IMR-90 (cell line): ENCODE data around the gene ABR. TPM values are rescaled to one million over a fixed set of nuclear protein-coding genes. Genes with fewer than 3 reads are reported as not detected.

Source experiments
- ATAC-seq: fragments of 200-7000 bp; cut with Tn5 transposase; 2 replicates; pipeline ENCODE4 v1.9.1; 2020; ENCODE audit warnings: low read depth, mild to moderate bottlenecking, moderate library complexity
- BruUV-seq: library from RNA; stranded (reverse); fragments of 400-500 nt; replicated peaks from 2 replicates; lab custom pipeline; 2021; lab: Mats Ljungman, UMichigan
- CTCF ChIA-PET: fragments of 300-600 bp; formaldehyde crosslinking; extraction: SDS; loops from one replicate; lab custom pipeline; 2021; ENCODE audit warnings: antibody characterized with exemption; lab: Yijun Ruan, JAX
- POLR2A ChIA-PET: fragments of 300-600 bp; sonication (Branson Sonifier 250); formaldehyde crosslinking; loops from one replicate; lab custom pipeline; 2022; ENCODE audit warnings: antibody characterized with exemption; ENCODE audit not compliant: unreplicated experiment; lab: Charles Lee
- DNase-seq: peaks from one replicate; pipeline ENCODE4 v3.0.0; 2013
- H2AFZ ChIP-seq: replicated peaks from 2 replicates; pipeline ENCODE3; 2013; ENCODE audit warnings: low read length, mild to moderate bottlenecking; ENCODE audit not compliant: poor library complexity
- H2AK5ac ChIP-seq: 2 replicates; pipeline ENCODE4 v1.6.1; 2013; ENCODE audit warnings: low read depth, low read length, inconsistent platforms
- H2AK9ac ChIP-seq: replicated peaks from 2 replicates; pipeline ENCODE3; 2013; ENCODE audit warnings: mild to moderate bottlenecking, low read depth, low read length, moderate library complexity; ENCODE audit not compliant: poor library complexity
- H2BK120ac ChIP-seq: 2 replicates; pipeline ENCODE4 v1.6.1; 2013; ENCODE audit warnings: low read depth, low read length, inconsistent platforms
- H2BK15ac ChIP-seq: 3 replicates; pipeline ENCODE4 v1.6.1; 2013; ENCODE audit warnings: low read depth, low read length, inconsistent platforms
- H2BK20ac ChIP-seq: 2 replicates; pipeline ENCODE4 v1.6.1; 2013; ENCODE audit warnings: low read depth, mild to moderate bottlenecking, inconsistent platforms, low read length, moderate library complexity
- H2BK5ac ChIP-seq: 2 replicates; pipeline ENCODE4 v1.6.1; 2013; ENCODE audit warnings: mild to moderate bottlenecking, low read depth, low read length, inconsistent platforms; ENCODE audit not compliant: poor library complexity, severe bottlenecking
- H3K14ac ChIP-seq: replicated peaks from 2 replicates; pipeline ENCODE4 v1.6.1; 2013; ENCODE audit warnings: low read depth, low read length, inconsistent platforms
- H3K18ac ChIP-seq: 2 replicates; pipeline ENCODE4 v1.6.1; 2013; ENCODE audit warnings: low read depth, low read length, control low read depth
- H3K23ac ChIP-seq: 2 replicates; pipeline ENCODE4 v1.6.1; 2013; ENCODE audit warnings: low read depth, low read length, inconsistent platforms
- H3K27ac ChIP-seq: 2 replicates; pipeline ENCODE4 v1.5.1; 2013; ENCODE audit warnings: mild to moderate bottlenecking, control low read depth, low read length; ENCODE audit not compliant: insufficient read depth
- H3K27me3 ChIP-seq: 2 replicates; pipeline ENCODE4 v1.6.1; 2013; ENCODE audit warnings: low read length; ENCODE audit not compliant: control insufficient read depth, insufficient read depth
- H3K36me3 ChIP-seq: 2 replicates; pipeline ENCODE4 v1.6.1; 2013; ENCODE audit warnings: low read length, mixed read lengths; ENCODE audit not compliant: control insufficient read depth, insufficient read depth
- H3K4ac ChIP-seq: 2 replicates; pipeline ENCODE4 v1.6.1; 2013; ENCODE audit warnings: low read depth, low read length, inconsistent platforms
- H3K4me1 ChIP-seq: 2 replicates; pipeline ENCODE4 v1.6.1; 2013; ENCODE audit warnings: low read length, mixed read lengths; ENCODE audit not compliant: control insufficient read depth, insufficient read depth
- H3K4me2 ChIP-seq: 2 replicates; pipeline ENCODE4 v1.6.1; 2013; ENCODE audit warnings: low read depth, mild to moderate bottlenecking, control low read depth, low read length, moderate library complexity
- H3K4me3 ChIP-seq: 2 replicates; pipeline ENCODE4 v1.5.1; 2013; ENCODE audit warnings: low read depth, mild to moderate bottlenecking, control low read depth, low read length, moderate library complexity; ENCODE audit not compliant: insufficient read depth
- H3K56ac ChIP-seq: 2 replicates; pipeline ENCODE4 v1.6.1; 2013; ENCODE audit warnings: low read length, inconsistent platforms; ENCODE audit not compliant: insufficient read depth; ENCODE audit errors: extremely low read depth
- H3K79me1 ChIP-seq, 2 experiments: 2 replicates each; pipeline ENCODE4 v1.6.1; 2013; ENCODE audit warnings: low read length in 2 of 2, inconsistent platforms in 1 of 2, low read depth in 1 of 2
- H3K9ac ChIP-seq: 2 replicates; pipeline ENCODE4 v1.6.1; 2013; ENCODE audit warnings: low read depth, low read length, control low read depth
- H3K9me1 ChIP-seq: 2 replicates; pipeline ENCODE4 v1.6.1; 2013; ENCODE audit warnings: low read length, inconsistent platforms; ENCODE audit not compliant: insufficient read depth
- H3K9me3 ChIP-seq: 2 replicates; pipeline ENCODE4 v1.6.1; 2013; ENCODE audit warnings: low read length; ENCODE audit not compliant: control insufficient read depth, insufficient read depth
- H4K20me1 ChIP-seq: 2 replicates; pipeline ENCODE4 v1.6.1; 2013; ENCODE audit warnings: low read length, inconsistent platforms; ENCODE audit not compliant: insufficient read depth
- H4K5ac ChIP-seq: 2 replicates; pipeline ENCODE4 v1.6.1; 2013; ENCODE audit warnings: mild to moderate bottlenecking, low read depth, low read length, control low read depth
- H4K8ac ChIP-seq, 2 experiments: 2 replicates each; pipeline ENCODE4 v1.6.1; 2013; ENCODE audit warnings: low read depth in 2 of 2, low read length in 2 of 2, control low read depth in 1 of 2, inconsistent platforms in 1 of 2
- H4K91ac ChIP-seq: 2 replicates; pipeline ENCODE4 v1.6.1; 2013; ENCODE audit warnings: low read depth, low read length, inconsistent platforms; ENCODE audit not compliant: insufficient read depth
- CEBPB ChIP-seq: IDR thresholded peaks from 2 replicates; pipeline ENCODE4 v1.6.1; 2012; ENCODE audit warnings: low read depth, low read length, improper control_type of control experiment
- CHD1 ChIP-seq: IDR thresholded peaks from 2 replicates; pipeline ENCODE4 v1.6.1; 2012; ENCODE audit warnings: low read depth, low read length, improper control_type of control experiment
- MAFK ChIP-seq: IDR thresholded peaks from 2 replicates; pipeline ENCODE4 v1.6.1; 2012; ENCODE audit warnings: low read depth, low read length, improper control_type of control experiment
- MAZ ChIP-seq: IDR thresholded peaks from 2 replicates; pipeline ENCODE4 v1.6.1; 2012; ENCODE audit warnings: low read depth, mild to moderate bottlenecking, low read length, improper control_type of control experiment, moderate library complexity, borderline replicate concordance
- NFE2L2 ChIP-seq: fragments of 150-350 bp; IDR thresholded peaks from 2 replicates; pipeline ENCODE4 v1.6.1; 2016; ENCODE audit warnings: low read depth, mild to moderate bottlenecking, low read length
- POLR2A ChIP-seq: IDR thresholded peaks from 2 replicates; pipeline ENCODE4 v1.6.1; 2012; ENCODE audit warnings: mild to moderate bottlenecking, low read depth, low read length
- RCOR1 ChIP-seq: IDR thresholded peaks from 2 replicates; pipeline ENCODE4 v1.6.1; 2012; ENCODE audit warnings: mild to moderate bottlenecking, low read length, improper control_type of control experiment; ENCODE audit not compliant: insufficient replicate concordance
- SMC3 ChIP-seq: fragments of 150-350 bp; IDR thresholded peaks from 2 replicates; pipeline ENCODE4 v1.6.1; 2016; ENCODE audit warnings: low read depth, mild to moderate bottlenecking, antibody characterized with exemption, low read length, moderate library complexity
- WGBS, 2 experiments: methylation state at CpG; one replicate each; pipeline versions ENCODE4 v1.1.5 to v1.1.7; 2013; ENCODE audit warnings: missing lambda C conversion rate in 2 of 2; ENCODE audit not compliant: insufficient read length in 1 of 2; ENCODE audit errors: extremely low coverage in 2 of 2; 5-methylcytosine and 5-hydroxymethylcytosine counted together
- dilution Hi-C: fragments of 300-500 bp; cut with HindIII; formaldehyde crosslinking; loops from one replicate; pipeline ENCODE4 v1.14.3; 2018; ENCODE audit warnings: low sequenced_read_pairs; ENCODE audit not compliant: unreplicated experiment
- in situ Hi-C: fragments of 300-500 bp; cut with MboI; formaldehyde crosslinking; loops from 3 replicates; pipeline ENCODE4 v1.14.3; 2019; ENCODE audit warnings: low sequenced_read_pairs, inconsistent platforms, mixed read lengths
- intact Hi-C: fragments of 100-400 bp; cut with micrococcal nuclease; formaldehyde crosslinking; loops from 2 replicates; pipeline ENCODE4 v1.10.0; 2022
- polyA plus RNA-seq, 3 experiments: library from polyadenylated mRNA; depleted of rRNA; stranded (reverse); fragments of >200 nt; gene quantifications; 2 replicates each; pipeline ENCODE4 v1.2.3, GENCODE V29; 2012; ENCODE audit warnings: low replicate concordance in 1 of 3
- total RNA-seq: library from RNA; depleted of rRNA; stranded (reverse); fragments of >200 nt; gene quantifications from 2 replicates; pipeline ENCODE4 v1.2.3, GENCODE V29; 2012
- TF ChIP-seq, protein P1 (sequence below): conservative IDR thresholded peaks from 2 replicates; pipeline ENCODE4 v1.5.1; 2012; ENCODE audit warnings: mild to moderate bottlenecking, low read depth, low read length, improper control_type of control experiment
- TF ChIP-seq, protein P2 (sequence below): fragments of 150-350 bp; IDR thresholded peaks from 2 replicates; pipeline ENCODE4 v1.6.1; 2017; ENCODE audit warnings: mild to moderate bottlenecking, antibody characterized with exemption, low read length, low read depth

Gene ABR
- total and polyA plus RNA-seq, 2 of the 4 experiments (the other 2 are of a cell fraction), result 28.3 to 79.7 TPM

DNA sequence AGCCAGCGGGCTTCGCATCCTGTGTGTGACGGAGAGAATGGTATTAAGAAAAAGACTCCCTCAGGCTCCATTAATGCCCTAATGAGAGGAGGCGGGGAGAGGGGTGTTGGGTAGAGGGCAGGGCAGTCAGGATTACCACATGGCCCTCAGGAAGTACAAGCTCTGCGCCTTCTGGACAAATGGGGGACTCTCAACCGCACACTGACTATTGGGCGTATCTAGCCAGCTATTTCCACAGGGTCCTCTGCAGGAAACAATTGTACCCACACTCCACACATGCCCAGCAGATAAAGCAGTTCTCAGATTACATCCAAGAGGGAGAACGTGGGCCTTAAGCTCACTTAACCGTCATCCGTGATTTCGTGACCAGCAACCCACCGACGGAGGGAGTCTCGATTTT lies 214.9 kb downstream of the ABR start:
- CTCF ChIA-PET, result no interaction called here
- H4K20me1 ChIP-seq, result peaks cover 89% of the 10 kb centered on the region

More for the DNA sequence above, 214.9 kb downstream of the ABR start:
- in situ Hi-C loops, result no loop called here
- no peak overlapping the region for H3K18ac ChIP-seq
- peak overlapping the region; percentile 45 for H2AFZ ChIP-seq
- POLR2A ChIA-PET, result no interaction called here
- no TSS peak for BruUV-seq
- no peak overlapping the region; the same call in 1 of the 2 replicates for H3K56ac ChIP-seq
- H2AK9ac ChIP-seq, result no peak overlapping the region
- peak overlapping the region; percentile 24; the same call in 1 of the 2 replicates for H3K27ac ChIP-seq
- peaks cover 30 to 84% of the 10 kb centered on the region in 2 experiments for H3K79me1 ChIP-seq
- dilution Hi-C loops, result no loop called here
- H3K14ac ChIP-seq, result peak overlapping the region; percentile 8
- H2AK5ac ChIP-seq, result peak overlapping the region; percentile 54
- no peak overlapping the region for H2BK15ac ChIP-seq
- H3K9me3 ChIP-seq, result no peaks in the 10 kb centered on the region
- H3K4me3 ChIP-seq, result no peak overlapping the region
- no peaks in the 10 kb centered on the region for H3K27me3 ChIP-seq
- H3K23ac ChIP-seq, result peak overlapping the region; percentile 28; the same call in 1 of the 2 replicates
- H4K5ac ChIP-seq, result no peak overlapping the region; the same call in 1 of the 2 replicates
- no peak overlapping the region for H3K9ac ChIP-seq
- H3K4me1 ChIP-seq, result peaks cover 21% of the 10 kb centered on the region
- peak; percentile 35 for ATAC-seq
- 0 out of 2 replicates have a peak overlapping the region, but pooled peaks have one; percentile 2 for H2BK120ac ChIP-seq
- H3K36me3 ChIP-seq, result peaks cover 10% of the 10 kb centered on the region; the same call in 1 of the 2 replicates
- DNase-seq, result no peak
- TF ChIP-seq, protein P1, sequence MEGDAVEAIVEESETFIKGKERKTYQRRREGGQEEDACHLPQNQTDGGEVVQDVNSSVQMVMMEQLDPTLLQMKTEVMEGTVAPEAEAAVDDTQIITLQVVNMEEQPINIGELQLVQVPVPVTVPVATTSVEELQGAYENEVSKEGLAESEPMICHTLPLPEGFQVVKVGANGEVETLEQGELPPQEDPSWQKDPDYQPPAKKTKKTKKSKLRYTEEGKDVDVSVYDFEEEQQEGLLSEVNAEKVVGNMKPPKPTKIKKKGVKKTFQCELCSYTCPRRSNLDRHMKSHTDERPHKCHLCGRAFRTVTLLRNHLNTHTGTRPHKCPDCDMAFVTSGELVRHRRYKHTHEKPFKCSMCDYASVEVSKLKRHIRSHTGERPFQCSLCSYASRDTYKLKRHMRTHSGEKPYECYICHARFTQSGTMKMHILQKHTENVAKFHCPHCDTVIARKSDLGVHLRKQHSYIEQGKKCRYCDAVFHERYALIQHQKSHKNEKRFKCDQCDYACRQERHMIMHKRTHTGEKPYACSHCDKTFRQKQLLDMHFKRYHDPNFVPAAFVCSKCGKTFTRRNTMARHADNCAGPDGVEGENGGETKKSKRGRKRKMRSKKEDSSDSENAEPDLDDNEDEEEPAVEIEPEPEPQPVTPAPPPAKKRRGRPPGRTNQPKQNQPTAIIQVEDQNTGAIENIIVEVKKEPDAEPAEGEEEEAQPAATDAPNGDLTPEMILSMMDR, result no peak
- TF ChIP-seq RCOR1, result no peak
- TF ChIP-seq MAZ, result no peak
- no peak for TF ChIP-seq MAFK
- TF ChIP-seq CHD1, result no peak
- no peak for TF ChIP-seq SMC3
- no peak for TF ChIP-seq NFE2L2
- TF ChIP-seq CEBPB, result no peak
- TF ChIP-seq, protein P2, sequence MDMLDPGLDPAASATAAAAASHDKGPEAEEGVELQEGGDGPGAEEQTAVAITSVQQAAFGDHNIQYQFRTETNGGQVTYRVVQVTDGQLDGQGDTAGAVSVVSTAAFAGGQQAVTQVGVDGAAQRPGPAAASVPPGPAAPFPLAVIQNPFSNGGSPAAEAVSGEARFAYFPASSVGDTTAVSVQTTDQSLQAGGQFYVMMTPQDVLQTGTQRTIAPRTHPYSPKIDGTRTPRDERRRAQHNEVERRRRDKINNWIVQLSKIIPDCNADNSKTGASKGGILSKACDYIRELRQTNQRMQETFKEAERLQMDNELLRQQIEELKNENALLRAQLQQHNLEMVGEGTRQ, result no peak
- TF ChIP-seq POLR2A, result no peak
- no CpG with 5 or more reads among the region's 14 CpGs for WGBS, 2 experiments
- intact Hi-C loops, result no loop called here
- peak overlapping the region in 1 of 2 experiments; percentile 48; a peak in 1 of 4 replicates for H4K8ac ChIP-seq
- 0 out of 2 replicates have a peak overlapping the region, but pooled peaks have one; percentile 6 for H2BK20ac ChIP-seq
- peaks cover 9% of the 10 kb centered on the region; the same call in 1 of the 2 replicates for H3K9me1 ChIP-seq
- H3K4me2 ChIP-seq, result peak overlapping the region; percentile 48
- H3K4ac ChIP-seq, result peak overlapping the region; percentile 1; the same call in 1 of the 2 replicates
- no peak overlapping the region for H4K91ac ChIP-seq
- H2BK5ac ChIP-seq, result no peak overlapping the region
